ENCODE data around the gene ATP9B.

The ATP9B gene

DNA sequence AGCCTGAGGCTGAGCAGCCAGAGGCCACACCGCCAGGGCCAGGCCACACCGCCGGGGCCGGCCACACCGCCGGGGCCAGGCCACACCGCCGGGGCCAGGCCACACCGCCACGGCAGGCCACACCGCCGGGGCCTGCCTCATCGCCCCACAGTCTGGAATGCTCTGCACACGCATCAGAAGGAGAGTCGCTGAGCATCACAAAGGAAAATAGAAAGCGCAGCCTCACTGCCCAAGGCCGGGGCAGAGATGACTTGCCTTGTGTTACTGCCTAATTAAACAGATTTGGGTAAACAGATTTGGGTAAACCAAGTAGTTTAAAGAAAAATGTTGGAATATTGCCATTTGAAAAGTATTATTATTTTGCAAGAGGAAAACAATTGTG is 316.1 kb downstream of the ATP9B start:
- DNase-seq = no peak

DNA sequence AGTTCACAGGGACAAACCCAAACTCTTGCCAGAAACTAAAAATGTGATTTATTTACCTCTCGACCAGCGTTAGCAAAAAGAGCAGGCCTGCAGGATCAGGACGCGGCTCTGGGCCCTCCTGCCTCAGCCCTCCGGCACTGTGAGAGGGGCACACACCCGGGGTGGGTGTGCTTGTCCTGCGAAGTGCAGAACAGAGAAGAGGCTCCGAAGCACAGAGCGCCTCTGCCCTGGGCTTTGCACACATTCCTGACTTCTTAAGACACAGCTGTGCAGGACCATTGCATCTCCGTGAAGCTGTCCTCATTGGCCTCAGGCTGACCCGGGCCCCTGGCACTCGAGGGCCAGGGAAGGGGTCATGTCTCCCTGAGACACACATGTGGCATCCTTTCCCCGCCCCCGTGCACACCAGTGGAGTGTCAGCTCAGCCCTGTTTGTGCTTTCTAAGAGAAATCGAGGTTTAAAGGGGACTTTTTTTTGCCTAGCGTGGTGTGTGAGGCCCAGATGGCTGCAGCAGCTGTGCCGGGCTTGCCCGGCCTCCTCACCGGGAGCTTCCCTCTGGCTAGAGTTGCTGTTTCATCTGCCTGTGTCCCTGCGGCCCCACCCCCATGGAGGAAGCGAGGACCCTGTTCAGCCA is 316.6 kb downstream of the ATP9B start:
- DNase-seq = no peak

DNA sequence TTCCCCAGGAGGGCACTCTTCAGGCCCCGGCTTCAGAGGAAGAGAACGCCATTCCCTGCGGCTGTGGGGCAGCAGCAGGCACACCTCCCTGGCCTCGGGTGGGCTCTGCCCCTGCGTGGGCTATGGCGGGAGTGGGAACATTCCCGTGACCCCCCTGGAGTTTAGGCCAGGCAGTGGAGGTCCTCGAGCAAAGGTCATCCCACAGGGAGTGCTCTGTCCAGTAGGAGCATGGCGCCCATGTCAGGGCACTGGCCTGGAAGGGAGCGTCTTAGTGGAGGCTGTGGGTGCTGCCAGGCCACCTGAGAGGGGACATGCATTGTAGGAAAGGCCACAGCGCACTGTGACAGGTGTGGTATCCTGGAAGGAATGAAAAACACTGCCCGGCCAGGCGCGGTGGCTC is 317.4 kb downstream of the ATP9B start:
- no peak for DNase-seq

DNA sequence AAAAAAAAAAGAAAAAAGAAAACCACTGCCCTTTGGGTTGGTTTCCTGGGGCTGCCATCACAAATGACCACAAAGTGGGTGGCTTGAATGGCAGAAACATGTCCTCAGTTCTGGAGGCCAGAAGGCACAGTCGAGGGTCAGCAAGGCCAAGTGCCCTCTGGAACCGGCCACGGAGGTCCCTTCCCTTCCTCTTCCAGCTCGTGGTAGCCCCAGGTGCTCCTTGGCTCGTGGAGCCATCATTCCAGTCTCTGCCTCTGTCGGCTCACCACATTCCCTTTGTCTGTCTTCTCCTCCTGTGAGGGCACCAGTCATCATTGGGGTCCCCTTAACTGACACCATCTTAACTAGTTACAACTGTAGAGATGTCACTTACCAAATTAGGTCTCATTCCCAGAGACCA is 318.0 kb downstream of the ATP9B start:
- no peak for DNase-seq

DNA sequence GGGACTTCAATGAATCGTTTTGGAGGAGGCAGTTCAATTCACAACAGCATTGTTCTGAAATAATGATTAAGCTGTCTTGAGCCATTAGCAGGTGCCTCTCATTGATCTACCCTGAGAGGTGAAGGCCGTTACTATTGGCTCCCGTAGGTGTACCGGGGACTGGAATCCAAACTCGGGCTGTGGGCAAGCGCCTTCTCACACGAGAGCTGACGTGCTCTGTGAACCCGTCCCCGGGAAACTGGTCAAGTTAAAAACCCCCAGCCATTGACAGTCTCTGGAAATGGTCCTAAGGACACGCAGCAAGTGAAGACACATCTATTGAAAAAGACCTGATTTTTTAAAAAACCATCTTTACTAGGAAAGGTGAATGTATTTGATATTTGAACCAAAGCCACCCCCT is 318.4 kb downstream of the ATP9B start:
- no peak for DNase-seq

DNA sequence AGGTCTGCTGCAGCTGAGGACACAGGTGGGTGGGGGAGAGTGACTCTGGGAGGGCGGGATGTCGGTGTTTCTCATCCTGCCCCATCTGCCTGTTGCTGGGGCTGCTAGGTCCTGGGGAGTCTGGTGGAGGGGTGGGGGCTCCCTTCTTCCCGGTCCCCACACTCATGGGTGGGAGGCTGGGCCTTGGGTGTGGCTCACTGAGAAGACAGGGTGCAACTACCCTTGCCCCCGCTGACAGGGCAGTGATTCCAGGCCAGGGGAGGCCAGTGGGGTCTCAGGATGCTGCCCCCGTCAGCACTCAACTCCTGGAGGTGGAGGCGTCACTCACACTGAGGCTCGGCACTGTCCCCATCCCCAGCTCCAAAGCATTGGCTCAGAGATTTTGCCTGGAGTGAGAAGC is 318.8 kb downstream of the ATP9B start:
- DNase-seq = no peak

DNA sequence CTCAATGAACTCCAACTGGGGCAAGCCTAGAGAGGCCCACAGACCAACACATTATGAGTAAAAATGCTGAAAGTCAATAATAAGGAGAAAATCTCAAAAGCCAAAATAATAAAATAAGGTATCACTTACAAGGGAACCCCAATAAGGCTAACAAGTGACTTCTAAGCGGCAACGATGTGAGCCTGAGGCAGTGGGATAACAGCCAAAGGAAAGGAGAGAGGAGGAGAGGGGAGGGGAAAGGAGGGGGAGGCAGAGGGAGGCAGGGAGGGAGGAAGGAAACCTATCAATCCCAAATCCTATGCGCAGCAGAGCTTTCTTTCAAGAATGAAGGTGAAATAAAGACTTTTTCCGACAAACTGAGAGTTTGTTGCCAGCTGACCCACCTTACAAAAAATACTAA is 320.5 kb downstream of the ATP9B start:
- no peak for DNase-seq

DNA sequence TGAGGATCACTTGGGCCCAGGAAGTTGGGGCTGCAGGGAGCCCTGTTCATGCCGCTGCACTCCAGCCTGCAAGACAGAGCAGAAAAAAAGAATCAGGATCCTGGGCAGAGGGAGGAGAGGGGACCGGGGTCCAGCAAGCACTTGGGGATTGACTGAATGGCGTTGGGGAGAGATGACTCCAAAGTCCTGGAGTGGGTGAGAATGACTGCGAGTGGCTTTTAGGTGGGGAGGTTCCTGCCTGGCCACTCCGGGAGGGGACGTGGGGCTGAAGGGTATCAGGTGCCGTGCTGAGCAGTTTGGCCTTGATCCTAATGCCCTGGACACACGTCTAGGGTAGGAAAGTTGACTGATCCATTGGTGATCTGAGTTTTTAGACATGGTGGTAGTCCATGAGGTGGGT is 323.0 kb downstream of the ATP9B start:
- no peak for DNase-seq

DNA sequence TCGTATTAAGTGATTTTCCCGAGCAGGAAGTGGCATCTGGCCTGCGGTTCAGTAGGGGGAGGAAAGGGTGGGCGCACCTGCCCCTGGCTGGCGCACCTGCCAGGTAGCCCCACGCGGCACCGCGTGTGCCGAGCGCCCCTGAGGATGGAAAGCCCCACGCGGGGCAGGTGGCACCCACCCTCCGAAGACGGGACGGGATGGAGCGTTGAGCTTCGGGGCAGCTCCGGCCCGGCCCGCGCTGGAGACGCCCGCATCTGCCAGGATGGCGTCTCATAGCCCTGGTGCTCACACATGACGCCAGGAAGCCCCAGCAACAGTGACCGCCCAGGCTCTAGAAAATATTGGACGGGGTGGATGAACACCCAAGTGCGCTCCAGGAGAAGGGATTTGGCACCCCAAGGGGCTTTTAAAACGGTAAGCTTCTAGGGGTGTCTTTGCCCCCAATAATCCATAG is 324.0 kb downstream of the ATP9B start:
- DNase-seq = peak; percentile 37

DNA sequence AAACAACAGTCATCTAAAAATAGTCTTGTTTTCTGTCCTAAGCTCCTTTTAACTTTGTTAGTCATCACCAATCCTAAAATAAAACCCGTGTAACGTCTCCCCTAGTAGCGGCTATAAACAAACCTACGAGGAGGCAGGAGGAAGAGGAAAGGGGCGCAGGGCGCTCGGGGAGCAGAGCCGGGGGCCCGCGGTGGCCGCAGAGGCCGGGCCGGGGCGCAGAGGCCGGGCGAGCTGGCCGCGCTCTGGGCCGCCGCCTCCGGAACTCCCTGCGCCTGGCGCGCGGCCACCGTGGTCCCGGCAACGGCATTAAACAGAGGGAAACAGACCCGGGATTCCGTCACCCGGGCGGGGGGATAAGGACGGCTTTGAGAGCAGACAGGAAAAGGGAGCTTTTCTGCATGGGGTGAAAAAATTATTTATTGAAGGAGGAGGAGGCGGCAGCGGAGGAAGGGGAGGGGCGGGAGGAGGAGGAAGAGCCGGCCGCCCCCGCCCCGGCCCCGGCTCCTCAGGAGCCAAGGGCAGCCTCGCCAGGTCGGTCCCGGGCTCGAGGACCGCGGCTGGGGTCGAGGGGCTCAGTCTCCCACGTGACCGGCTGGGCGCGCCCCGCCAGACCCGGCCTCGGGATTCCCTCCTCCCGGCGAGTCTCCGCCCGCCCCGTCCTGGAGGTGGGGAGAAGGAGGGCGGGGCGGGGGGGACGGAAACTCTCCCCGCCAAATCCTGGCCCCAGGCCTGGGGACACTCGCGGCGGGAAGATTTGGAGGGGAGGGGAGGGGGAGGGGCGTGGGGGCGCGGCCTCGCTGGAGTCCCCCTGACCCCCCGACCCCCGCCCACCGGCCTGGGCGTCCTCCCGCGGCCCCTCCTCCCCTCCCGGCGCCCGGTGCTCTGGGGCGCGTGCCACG is 324.7 kb downstream of the ATP9B start:
- DNase-seq = peak; percentile 73

DNA sequence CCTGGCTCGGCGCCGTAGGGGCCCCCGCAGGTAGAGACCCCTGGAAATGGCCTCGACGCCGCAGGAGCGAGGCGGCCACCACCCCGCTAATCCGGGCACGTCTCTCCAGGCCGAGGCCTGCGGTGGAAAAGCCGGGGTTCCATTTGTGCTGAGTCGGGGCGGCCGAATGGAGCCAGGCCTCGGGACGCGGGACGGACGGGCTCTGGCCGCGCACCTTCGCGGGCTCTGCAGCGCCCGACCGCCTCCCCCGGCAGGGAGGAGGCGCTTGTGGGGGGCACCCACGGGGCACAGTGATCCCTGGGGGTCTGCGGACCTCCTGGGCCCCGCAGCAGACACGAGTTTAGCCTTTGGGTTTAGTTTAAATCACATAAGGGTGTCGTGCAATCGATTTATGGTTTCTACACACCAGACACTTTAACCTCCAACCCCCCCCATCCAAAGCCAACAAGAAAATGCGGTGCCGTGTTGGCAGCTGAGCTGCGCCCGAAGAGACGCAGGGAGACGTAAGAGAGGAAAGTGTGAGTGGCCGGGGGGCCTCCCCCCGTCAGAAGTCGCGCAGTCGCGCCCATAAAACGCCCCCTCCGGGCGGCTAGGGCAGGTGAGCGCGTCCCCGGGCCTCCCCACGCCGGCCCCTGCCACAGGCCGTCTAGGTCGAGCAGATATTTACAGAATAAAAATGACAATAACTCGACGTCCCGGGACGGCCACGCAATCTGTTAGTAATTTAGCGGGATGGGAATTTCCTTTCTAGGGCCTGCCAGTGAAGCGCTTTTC is 325.5 kb downstream of the ATP9B start:
- peak; percentile 64 for DNase-seq

DNA sequence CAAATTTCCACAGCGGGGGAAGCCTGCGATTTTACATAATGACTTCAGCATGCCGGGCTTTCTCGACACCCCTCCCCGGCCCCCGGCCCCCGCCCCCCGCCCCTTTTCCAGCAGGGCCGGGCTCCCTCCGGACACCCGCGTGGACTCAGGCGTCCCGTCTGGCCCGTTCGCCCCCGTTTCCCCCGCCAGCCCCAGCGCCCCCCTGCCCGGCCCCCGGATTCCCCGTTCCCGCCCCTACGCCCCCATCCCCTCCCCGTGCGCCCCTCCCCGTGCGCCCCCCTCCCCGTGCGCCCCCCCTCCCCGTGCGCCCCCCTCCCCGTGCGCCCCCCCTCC is 326.1 kb downstream of the ATP9B start:
- no peak for DNase-seq

DNA sequence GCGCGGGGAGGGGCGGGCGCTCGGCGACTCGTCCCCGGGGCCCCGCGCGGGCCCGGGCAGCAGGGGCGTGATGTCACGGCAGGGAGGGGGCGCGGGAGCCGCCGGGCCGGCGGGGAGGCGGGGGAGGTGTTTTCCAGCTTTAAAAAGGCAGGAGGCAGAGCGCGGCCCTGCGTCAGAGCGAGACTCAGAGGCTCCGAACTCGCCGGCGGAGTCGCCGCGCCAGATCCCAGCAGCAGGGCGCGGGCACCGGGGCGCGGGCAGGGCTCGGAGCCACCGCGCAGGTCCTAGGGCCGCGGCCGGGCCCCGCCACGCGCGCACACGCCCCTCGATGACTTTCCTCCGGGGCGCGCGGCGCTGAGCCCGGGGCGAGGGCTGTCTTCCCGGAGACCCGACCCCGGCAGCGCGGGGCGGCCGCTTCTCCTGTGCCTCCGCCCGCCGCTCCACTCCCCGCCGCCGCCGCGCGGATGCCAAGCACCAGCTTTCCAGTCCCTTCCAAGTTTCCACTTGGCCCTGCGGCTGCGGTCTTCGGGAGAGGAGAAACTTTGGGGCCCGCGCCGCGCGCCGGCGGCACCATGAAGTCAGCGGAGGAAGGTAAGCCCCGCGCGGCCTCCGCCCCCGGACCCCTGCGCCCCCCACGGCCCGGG is 326.7 kb downstream of the ATP9B start, which contains the start of gene NFATC1:
NFATC1 (plus strand) TSS at position 170 of the 644 bp plus-strand sequence; CDS start at position 465, 295 bp downstream.
- DNase-seq = peak; percentile 86

DNA sequence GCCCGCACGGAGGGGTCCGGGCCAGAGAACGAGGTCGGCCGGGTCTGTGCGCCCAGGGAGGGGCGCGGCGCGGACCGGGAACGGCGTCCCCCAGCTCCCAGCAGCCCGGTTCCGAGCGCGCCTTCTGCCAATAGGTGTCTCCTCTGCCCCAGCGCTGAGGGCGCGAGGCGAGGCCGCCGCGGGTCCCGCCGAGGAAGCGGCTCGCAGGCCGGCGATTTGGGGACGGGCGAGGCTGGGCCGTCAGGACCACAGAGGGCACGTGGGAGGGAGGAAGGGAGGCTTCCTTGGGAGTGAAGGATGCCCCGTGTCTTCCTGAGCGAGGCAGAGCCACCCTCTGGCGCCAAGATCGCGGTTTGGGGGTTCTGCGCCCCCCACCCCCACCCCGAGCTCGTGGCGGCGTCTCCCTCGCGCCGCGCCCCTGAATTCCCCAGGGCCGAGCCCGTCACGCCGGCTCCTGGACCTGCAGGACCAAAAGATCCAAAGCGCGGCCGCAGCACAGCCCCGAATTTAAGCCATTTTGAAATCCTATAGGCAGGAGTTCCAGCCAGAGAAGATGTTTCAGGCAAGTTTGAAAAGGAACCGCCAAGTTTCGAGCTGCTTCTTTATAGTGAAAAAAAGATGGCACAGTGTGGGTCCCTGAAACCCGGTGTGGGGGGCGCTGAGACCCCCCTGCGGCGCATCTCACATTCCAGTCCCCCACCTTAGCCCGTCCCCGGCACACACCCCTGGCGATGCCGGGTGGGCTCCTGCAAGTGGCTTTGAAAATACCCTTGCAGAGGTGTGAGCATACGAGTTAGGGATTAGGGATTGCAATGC is 327.4 kb downstream of the ATP9B start:
- peak; percentile 80 for DNase-seq

DNA sequence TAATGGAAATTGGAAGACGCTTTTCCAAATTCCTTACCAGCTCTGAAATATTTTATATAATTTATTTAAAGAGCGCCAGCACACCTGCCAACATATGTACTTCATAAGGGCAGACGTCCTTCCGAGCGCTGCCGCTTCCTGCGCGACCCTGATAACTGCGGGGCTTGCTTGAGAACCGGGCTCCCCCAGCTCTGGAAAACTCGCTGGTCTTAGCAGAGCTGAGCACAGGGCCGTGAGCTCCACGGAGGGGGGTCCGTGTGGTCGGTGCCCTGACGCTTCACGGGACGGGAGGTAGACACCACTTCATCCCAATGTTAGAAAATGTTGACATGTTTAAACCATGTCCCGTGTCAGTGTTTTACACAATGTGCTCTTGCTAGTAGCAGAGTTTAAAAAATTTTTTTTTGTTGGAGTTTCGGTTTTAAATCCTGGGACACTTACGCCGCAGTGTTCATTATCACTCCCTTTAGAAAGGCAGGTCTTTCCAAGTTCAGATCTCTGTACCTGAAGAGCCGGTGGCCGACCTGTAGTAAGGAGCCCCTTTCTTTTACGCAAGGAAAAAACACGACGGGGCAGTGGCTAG is 328.1 kb downstream of the ATP9B start:
- DNase-seq = no peak

DNA sequence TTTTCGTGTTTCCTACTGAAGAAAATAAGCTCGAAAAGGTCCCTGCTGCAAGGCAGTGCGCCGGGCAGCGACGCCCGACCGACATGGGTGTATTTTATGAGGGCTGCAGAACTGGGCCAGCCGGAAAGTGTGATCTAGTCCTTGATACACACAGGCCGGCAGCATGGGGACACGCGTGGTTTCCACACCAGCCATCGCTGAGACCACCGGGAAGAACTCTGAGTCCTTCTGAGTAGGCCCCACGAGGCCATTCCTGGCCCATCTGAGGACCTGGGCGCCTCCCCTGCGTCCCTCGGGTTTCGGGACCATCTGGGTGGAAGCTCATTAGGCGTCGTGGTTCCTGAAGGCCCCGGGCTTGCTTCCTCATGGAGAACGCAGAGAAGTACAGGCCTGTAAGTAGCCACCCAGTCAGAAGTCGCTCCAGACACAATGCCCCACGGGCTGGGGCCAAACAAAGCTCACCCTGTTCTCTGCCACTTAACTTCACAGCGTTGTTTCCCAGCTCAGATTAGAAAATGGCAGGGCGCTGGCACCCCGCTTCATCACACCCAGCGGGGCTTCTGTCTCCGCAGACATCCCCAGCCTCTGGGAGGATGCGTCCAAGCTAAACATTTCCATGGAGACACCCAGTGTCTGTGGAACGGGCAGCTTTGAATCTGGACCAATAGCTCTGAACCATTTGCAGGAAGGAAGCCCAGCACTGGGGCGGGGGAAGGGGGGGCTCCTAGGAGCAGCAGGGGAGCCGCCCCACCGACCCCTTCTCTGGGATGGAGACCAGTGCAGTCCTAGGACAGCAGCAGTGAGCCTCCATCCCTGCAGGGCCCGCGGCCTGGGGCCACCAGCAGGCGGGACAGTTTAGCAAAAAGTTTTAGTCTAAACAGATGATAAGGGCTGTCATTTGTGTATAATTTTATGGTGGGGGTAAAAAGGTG is 328.9 kb downstream of the ATP9B start:
- DNase-seq = peak; percentile 19

DNA sequence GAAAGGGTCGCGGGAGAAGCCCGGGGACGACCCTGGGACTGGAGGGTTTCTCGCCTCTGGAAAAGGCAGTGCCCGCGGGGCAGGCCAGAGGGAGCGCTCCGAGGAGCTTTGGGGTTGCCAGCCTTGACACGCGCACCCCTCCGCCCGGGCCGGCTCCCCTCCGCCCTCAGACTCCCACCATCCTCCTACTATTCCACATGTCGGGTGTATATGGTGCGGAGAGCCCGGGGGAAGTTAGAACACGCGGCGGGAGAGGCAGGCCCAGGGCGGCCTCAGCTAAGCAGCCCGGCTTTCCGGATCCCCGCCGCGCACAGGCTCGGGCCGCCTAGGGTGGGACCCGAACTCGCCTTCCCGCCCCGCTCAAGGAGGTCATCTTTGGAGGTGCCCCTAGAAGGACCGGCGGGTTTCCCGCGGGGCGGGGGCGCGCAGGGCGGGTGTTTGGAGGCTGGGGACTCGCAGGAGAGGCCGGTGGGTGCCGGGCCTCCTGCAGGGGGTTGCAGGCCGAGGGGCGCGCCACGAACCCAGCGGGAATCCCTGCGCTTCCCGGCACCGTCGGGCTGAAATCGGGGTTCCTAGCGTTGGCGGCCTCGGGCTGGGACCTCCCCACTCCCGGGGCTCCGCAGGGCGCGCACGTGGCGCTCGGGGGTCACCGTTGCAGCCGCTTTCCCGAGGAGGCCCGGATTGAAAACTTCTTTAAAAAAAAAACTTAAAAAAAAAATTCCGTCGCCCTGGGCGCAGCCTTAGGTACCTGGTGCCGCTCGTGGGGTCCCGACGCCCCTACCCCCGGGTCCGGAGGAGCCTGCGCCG is 330.3 kb downstream of the ATP9B start:
- peak; percentile 60 for DNase-seq

DNA sequence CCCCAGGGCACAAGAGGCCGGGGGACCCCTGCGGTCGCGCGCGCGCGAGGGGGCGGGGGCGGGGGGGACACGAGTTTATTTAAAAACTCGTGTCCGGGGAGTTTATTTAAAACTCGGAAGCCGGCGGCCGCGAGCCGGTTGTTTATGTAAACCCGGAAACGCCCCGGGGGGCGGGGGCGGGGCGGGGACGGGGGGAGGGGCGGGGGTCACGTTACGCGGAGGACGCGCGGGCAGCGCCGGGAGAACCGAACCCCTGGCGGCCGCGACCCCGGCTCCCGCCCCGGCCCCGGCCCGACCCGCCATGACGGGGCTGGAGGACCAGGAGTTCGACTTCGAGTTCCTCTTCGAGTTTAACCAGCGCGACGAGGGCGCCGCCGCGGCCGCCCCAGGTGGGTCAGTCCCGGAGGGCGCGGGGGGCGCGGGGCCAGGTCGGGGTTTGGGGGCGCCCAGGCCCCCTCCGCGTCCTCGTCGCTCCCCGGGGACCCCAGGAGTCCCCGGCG is 330.9 kb downstream of the ATP9B start:
- DNase-seq = peak; percentile 79

DNA sequence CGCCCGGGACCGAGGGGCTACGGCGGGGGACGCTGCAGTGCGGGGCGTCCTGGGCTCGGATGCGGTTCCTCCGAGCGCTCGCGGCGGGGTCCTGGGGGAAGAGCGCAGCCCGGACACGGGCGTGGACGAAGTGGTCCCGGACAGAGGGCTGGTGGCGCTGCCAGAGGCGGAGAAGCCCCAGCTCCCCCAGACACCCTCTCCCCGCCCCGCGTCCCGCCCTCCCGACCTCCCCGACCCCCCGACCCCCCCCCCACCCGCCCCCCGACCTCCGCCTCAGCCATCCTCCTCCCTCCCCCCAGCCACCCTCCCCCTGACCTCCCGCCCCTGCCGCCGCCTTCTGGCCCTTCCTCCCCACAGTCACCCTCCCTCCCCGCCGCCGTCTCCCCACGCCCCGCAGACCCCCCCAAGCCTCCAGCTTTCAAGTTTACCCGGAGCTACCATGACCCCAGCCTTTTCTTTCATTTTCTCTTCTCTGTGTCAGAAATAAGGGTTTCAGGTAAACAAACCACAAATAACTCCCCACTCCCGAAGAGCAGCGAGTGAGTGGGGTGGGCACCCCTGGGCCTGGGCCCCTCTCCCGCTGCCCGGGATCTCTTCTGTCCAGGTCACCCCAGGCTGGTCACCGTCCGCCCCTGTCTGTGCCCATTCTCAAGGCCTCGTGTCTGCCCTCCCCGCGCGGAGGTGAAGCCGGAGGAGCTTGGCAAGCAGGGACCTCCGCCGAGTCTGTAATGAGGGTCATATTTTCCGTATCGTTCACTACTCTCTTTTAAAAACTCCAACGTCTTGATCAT is 331.6 kb downstream of the ATP9B start:
- peak; percentile 63 for DNase-seq
